ENCODE results near the gene TBC1D32. TPM values are rescaled to one million over a fixed set of nuclear protein-coding genes. Genes with fewer than 3 reads are reported as not detected.
"Not testable (repeated sequence)": the region's sequence is repeated elsewhere in the genome, so short reads cannot be mapped to it uniquely, and the experiment has no call there.

Gene TBC1D32
- polyA plus RNA-seq, 4 donors, result 12.1 to 17.5 (median 15.9) TPM

DNA sequence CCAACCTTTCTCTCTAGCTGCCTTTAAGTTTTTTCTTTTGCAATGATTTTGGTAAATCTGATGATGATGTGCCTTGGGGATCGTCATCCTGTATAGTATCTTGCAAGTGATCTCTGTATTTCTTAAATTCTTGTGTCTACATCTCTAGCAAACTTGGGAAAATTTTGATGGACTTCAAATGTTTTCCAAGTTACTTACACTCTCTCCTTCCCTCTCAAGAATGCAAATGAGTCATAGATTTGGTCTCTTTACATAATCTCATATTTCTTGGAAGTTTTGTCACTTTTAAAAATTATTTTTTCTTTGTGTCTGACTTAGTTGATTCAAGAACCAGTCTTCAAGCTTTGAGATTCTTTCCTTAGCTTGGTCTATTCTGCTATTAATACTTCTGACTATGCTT, 176.4 kb downstream of the TBC1D32 start:
- DNase-seq (ENCODE audit: low read depth in 4 of 4, low spot score in 3 of 4), result no peak

DNA sequence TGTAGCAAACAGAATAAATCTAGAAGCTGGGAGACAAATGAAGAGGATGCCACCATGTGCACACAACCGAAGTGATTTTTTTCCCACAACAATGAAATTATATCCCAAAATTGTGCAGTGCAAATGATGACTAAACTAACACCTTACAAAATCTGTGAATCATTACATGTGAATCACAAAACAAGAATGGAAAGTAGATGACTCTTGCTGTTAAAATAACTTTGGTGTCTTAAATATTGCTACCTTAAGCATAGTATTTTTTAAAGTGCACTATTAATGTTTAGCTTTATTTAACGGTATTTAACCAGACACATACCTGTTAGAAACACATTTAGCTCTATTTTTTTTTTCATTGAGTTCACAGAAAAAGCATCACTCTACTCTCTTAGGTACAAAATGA, 190.8 kb downstream of the TBC1D32 start:
- DNase-seq (ENCODE audit: low read depth in 4 of 4, low spot score in 3 of 4), result no peak

DNA sequence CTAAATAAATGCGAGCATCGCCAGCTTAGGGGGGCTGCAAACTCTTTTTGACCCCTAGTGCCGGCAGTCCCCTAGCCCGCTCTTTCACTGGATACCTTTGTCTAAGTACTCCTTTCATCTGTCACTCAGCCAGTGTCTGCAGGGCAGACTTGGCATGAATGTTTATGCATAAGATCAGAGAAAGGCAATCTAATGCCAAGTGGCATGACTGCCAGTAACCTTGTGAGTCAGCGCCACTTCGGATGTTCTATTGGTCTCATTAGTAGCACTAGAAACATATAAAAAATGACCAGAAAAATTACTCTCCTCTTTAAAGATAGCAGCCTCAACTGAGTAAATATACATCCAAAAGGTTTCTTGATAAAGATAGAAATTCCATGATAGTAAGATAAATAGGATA, 192.2 kb downstream of the TBC1D32 start:
- no peak for DNase-seq (ENCODE audit: low read depth in 4 of 4, low spot score in 3 of 4)

DNA sequence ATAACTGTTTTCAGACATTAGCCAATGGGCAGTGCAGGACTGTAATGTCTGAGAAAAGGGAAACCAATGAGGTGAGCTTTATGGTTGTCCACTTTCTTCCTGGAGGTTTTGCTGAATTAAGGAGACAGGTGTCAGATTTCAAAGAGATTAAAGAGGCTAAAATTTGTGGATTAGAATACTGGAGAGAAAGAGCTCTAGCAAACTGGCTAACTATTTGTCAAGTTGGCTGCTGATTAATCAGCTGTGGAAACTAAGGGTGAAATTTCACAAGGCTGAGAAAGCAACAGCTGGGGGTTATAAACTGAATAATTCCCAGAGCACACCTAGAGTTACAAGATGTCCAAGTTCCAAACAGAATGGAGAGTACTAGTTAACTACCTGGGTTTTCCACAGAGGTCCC, 198.9 kb downstream of the TBC1D32 start:
- no peak for DNase-seq (ENCODE audit: low read depth in 4 of 4, low spot score in 3 of 4)

DNA sequence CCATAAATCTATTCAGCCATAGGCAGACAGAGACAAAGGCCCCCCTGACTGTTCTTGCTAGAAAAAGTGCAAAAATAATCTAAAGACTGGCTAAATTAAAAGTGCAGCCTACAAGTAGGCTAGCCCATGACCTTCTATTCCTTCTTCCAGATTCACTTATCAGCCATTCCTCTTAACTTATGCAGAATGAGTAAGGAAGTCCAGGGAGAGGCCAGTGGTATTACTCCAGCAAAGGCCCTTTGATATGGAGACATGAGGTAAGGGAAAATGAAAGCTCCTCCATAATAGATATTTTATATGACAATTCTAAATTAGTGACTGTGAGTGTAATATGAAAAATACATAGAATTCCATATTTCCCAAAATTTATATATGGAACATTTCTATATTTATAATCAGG, 199.4 kb downstream of the TBC1D32 start:
- no peak for DNase-seq (ENCODE audit: low read depth in 4 of 4, low spot score in 3 of 4)

DNA sequence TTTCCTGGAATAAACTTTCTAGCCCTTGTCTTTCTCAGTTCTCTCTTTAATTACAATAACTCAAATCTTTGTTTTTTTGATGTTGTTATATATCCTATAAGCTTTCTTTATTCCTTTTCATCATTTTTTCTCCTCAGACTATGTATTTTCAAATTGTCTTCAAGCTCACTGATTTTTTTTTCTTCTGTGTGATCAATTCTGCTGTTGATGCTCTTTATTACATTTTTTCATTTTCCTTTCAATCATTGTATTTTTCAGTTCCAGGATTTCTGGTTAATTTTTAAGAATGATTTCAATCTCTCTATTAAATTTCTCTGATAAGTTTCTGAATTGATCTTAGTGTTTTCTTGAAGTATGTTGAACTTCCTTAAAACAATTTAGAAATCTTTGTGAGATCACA, 209.7 kb downstream of the TBC1D32 start:
- no peak for DNase-seq (ENCODE audit: low read depth in 4 of 4, low spot score in 3 of 4)

DNA sequence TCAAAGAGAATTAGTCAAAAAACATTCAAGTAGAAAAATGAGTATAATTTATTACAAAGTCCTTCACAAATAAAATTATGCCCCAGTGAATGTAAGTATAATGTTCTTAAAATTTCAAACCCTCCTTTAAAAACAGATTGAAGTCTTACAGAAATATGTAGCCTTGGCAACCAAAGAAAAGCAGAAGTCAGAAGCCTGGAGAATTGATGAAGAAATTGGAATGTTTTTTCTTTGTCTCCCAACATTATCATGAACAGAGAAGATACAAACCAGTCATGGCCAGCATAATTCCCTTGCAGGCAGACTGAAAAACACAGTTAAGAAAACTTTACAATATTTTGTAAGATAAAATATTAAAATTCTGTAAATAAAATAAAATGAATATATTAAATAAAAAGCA, 221.9 kb downstream of the TBC1D32 start:
- DNase-seq (ENCODE audit: low read depth in 4 of 4, low spot score in 3 of 4), result no peak

DNA sequence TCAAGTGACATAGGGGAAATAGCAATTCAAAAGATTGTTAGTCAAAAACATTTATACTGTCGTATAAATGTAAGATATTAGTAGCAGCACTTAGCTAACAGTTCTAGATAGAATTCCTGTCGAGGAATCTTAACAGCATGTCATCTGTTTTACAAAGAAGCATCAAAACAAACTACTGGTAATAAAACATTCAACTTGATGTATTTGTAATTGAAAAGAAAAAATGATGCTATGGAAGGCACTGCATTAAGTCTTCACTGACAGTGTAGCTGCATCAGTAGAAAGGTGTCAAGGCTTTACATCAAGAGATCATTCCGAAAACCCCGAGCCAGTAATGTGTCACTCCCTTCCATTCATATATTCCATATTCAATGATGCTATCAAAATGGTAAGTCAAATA, 223.5 kb downstream of the TBC1D32 start:
- no peak for DNase-seq (ENCODE audit: low read depth in 4 of 4, low spot score in 3 of 4)

DNA sequence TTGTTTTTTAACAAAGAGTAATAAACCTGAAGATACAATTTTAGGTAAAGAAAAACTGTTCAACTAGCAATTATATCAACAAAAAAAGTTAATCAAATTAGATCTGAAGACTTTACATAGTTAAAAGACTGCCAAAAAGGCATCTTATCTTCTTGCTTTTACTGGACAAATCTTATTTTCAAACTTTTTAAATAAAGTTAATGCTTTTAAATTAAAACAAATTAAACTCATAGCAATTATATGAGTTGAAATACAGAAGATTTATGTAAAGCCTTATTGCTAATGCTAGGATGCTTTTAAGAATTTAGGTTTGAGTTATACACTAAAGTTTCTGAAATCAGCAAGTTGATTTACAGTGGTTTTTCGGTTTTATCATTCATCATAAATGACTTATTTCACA, 227.3 kb downstream of the TBC1D32 start:
- DNase-seq (ENCODE audit: low read depth in 4 of 4, low spot score in 3 of 4), result no peak

DNA sequence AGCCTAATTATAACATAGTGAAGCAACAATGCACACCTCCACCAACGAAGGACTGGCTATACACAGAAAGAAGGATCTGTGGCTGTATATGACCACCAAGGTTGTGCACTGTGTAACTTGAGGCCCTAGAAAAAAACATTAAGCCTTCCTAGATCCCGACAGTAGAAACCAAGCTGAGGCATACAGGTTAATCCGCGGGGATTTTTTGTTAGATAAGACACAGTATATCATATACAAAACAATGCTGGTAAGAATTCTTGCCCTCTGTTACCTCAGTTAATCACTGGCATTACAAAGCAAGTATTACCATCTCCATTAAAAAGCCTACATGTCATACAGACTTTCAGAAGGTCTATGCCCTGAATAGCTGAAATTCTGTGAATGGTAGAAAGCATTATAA, 228.8 kb downstream of the TBC1D32 start:
- no peak for DNase-seq (ENCODE audit: low read depth in 4 of 4, low spot score in 3 of 4)

DNA sequence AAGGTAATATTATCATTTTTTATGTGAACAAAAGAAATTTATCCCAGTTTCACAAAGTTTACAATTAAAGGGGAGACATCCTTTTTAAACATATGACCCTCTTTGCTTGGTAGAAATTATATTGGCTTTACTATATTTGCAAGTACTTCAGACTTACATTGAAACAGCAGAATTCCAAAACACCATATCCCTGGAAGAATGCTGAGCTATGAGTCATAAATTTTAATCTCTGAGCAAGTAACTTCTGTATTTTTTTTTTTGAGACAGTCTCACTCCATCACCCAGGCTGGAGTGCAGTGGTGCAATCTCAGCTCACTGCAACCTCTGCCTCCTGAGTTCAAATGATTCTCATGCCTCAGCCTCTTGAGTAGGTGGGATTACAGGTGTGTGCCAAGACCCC, 240.4 kb downstream of the TBC1D32 start:
- no peak for DNase-seq (ENCODE audit: low read depth in 4 of 4, low spot score in 3 of 4)

DNA sequence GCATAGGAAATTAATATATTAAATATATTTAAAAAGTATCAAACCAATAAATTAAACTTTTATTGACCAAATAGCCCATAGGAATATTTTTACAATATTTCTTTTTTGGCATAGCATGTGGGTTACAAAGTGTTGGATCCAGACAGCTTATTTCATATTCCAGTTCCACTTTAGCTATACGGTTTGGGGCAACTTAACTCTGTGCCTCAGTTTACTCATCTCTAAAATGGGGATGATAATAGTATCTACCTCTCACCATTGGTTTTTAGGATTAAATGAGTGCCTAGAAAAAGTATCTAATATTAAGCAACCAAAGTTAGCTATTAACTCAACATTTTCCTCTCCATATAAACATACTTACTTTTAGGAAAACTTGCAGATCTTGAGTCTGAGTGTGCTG, 243.8 kb downstream of the TBC1D32 start:
- no peak for DNase-seq (ENCODE audit: low read depth in 4 of 4, low spot score in 3 of 4)

DNA sequence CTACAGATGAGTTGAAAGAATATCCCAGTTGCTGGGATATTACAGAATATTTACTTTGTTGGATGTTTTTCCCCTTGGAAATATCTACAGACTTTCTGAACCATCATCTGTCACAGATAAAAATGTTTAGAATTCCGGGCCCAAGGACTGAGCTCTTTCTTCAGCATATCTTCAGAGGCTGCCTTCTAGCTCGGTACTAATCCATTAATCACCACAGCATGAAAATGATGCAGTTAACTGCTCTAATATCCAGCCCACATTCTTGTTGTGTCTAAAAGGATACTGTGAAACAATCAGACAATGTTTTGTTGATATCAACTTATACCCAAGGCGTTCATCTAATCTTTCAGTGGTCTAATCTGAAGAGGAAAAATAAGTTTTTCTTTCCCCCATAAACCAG, 247.4 kb downstream of the TBC1D32 start:
- DNase-seq (ENCODE audit: low read depth in 4 of 4, low spot score in 3 of 4), result no peak

DNA sequence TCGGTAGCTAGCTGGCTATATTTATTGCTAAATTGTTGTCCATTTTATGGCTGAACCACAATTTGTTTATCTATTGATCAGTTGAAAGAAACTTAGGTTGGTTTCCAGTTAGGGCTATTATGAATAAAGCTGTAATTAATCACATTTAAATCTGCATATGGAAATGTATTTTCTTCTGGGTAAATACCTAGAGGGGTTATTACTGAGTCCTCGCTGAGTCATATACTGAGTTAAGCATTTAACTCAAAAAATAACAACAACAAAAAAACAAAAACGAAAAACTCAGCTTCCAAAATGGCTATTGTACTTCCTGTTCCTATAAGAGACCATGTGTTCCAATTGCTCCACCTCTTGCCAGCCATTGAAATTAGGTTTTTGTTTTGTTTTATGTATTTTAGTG, 258.2 kb downstream of the TBC1D32 start:
- no peak for DNase-seq (ENCODE audit: low read depth in 4 of 4, low spot score in 3 of 4)

DNA sequence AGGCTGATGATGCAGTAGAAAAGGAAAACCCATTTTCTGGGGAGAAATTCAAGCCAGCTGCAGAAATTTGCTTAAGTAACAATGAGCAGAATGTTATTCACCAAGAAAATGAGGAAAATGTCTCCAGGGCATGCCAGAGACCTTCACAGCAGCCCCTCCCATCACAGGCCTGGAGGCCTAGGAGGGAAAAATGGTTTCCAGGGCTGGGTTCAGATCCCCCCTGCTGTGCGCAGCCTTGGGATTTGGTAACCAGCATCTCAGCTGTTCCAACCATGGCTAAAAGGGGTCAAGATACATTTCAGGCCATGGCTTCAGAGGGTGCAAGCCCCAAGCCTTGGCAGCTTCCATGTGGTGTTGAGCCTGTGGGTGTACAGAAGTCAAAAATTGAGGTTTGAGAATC, 265.5 kb downstream of the TBC1D32 start:
- DNase-seq (ENCODE audit: low read depth in 4 of 4, low spot score in 3 of 4), result not testable (repeated sequence)

DNA sequence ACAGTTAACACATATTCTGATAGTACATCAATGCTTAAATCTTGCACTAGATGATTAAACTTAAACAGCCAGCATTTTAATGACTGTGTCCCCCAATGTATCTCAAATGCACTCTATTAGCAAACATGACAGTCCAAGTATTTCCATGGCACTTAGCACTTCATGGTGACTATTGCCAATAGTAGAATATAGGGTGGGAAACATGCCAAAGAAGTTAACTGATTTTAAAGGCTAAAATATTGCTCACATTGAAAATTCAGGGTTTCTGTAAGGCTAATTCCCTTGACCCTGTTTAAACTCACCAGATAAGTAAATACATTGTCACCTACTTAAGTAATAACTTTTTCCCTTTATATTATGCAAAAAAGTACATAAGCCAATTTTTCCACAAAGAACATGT, 266.9 kb downstream of the TBC1D32 start:
- no peak for DNase-seq (ENCODE audit: low read depth in 4 of 4, low spot score in 3 of 4)

DNA sequence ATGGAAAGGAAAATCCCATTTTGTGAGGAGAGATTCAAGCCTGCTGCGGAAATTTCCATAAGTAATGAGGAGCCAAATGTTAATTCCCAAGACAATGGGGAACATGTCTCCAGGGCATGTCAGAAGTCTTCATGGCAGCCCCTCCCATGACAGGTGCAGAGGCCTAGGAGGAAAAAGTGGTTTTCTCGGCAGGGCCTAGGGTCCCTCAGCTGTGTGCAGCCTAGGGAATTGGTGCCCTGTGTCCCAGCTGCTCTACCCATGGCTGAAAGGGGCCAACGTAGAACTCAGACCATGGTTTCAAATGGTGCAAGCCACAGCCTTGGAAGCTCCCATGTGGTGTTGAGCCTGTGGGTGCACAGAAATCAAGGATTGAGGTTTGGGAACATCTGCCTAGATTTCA, 269.9 kb downstream of the TBC1D32 start:
- no peak for DNase-seq (ENCODE audit: low read depth in 4 of 4, low spot score in 3 of 4)

DNA sequence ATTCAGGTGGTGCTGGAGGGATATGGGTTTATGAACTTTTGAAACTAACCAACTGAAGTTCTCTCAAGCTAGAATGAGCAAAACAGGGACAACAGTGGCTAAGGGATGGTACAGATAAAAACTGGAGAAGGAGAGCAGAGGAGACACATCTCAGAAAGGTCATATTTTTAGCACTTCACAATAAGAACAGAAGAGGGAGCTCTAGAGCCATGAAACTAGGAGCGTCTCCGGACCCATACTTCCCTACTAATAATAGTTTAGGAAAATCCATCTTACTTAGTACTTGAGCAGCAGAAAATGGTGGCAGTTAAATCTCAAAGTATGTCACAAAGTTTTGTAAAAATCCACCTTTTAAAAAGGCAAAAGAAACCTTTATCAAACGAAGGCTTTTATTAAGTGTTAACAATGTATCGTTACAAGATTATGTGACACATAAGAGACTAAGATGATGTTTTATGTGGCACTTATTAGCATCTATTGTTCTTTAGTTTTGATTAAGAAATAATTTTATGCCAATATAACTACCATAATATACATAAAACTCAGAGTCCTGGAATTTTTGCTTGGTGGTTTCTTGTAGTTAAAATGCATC, 278.6 kb downstream of the TBC1D32 start:
- DNase-seq (ENCODE audit: low read depth in 4 of 4, low spot score in 3 of 4), result peak; percentile 12 to 44 (median 26)

DNA sequence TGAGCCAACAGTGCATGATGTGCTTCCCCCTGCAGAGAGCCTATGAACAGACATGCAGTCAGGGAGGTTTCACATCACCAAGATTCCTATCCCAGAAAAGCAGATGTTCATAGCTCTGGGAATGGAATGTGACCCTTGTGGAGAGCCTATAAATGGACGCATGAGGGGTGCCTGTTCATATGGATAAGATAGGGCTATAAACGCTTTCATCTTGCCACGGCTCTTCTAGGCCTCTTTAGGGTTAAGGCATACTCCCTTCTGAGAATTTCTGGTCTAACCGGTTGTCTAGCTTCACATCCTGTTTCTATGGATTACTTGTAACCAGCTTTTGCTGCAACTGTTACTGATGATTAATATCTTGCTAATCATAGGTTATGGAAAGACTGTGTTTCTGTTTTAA, 285.7 kb downstream of the TBC1D32 start:
- not testable (repeated sequence) for DNase-seq (ENCODE audit: low read depth in 4 of 4, low spot score in 3 of 4)

DNA sequence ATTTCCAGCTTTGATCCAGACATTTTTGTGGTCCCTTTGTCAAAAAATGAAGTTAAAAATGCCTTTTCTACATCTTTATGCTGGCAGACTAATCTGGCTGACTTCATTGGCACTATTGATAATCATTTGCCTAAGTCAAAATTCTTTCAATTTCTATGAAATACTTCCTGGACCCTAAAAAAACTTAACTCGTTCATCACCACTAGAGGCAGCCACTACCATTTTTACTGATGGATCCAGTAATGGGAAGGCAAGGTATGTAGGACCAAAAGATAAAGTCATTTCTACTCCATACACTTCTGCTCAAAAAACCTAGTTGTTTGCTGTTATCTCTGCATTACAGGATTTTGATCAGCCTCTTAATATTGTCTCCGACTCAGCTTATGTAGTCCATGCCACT, 289.4 kb downstream of the TBC1D32 start:
- not testable (repeated sequence) for DNase-seq (ENCODE audit: low read depth in 4 of 4, low spot score in 3 of 4)

DNA sequence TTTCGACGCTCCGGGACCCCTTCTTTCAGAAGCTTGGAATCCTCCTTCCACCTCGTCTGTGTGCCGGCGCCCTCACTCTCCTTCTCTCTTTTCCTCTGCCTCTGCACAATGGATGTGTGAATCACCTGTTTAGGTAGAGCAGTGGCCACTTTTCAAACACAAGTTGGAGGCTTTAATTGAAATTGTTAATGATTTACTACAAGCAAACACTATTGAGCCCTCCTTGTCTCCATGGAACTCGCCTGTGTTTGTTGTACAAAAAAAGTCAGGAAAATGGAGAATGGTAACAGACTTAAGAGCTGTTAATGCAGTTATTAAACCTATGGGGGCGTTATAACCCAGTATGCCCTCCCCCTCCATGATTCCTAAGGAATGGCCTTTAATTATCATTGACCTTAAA, 290.6 kb downstream of the TBC1D32 start:
- DNase-seq (ENCODE audit: low read depth in 4 of 4, low spot score in 3 of 4), result not testable (repeated sequence)

DNA sequence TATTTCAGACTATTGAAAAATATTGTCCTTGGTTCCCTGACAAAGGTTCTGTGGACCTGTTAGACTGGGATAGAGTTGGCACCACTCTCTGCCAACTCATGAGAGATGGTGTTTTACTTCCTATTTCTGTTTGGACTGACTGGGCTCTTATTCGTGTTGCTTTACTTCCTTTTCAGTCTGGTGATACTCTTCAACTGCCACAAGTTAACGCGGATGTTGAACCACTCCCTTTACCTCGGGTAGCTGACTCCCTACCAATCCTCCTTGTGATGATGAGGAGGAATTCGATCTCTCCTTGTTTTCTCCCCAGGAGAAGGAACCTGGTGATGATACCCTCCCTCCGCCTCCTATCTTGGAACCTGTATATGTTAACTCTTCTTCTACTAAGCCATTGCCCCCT, 291.1 kb downstream of the TBC1D32 start:
- DNase-seq (ENCODE audit: low read depth in 4 of 4, low spot score in 3 of 4), result not testable (repeated sequence)

DNA sequence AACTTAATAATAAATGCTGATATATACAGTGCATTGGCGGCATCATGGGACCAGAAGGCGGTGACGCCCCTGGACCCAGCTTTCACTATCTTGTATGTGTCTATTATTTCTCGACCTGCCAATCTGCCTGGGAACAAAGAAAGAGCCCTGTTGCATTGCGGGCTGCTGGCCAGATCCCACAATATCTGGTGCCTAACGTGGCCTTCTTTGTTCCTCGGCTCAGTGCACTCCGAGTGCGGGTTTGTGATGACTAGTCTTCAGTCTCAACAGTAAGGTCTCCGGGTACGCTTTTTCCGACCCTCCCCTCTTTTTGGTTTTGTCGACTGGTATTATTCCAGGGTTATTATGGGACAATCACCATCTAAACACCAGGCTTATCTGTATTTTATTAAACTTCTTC, 291.5 kb downstream of the TBC1D32 start:
- no peak for DNase-seq (ENCODE audit: low read depth in 4 of 4, low spot score in 3 of 4)

All from right renal pelvis (tissue), 4 donors.